Measurements from ENCODE around the gene BTG3. TPM values are rescaled to one million over a fixed set of nuclear protein-coding genes. Genes with fewer than 3 reads are reported as not detected.

The BTG3 gene
- total RNA-seq, 2 experiments from 2014 or later: 81.9 to 84.0 TPM

DNA sequence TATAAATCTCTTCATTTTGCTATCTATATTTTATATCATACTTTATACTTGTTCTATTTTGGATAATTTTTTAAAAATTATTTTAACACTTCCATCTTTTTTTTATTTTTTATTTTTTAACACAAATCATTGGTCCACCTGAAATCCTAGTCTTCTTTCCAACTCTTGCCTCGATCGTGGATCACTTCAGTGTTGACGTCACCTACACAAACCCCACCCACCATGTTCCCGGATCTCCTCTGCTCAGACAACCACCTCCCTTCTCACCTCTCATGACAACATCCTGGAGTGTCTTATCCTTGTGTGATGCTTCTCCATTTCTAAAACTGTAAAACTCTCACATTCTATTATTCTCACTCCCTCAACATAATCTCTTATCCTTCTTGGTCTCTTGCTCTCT lies 34.1 kb upstream of the BTG3 start:
- POLR2A ChIA-PET: no interaction called here
- H3K27me3 Mint-ChIP-seq: peaks cover 9% of the 10 kb centered on the region

DNA sequence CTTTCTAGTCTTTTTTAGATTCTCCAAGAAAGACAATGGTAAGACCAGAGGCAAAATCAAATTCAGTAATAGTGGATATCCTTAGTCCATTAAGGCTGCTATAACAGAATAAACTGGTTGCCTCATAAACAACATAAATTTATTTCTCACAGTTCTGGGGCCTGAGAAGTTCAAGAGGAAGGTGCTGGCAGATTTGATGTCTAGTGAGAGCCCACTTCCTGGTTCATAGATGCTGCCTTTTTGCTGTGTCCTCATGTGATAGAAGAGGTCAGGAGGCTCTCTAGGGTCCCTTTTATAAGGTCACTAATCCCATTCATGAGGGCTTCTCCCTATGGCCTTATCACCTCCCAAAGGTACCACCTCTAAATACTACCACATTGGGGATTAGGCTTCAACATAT lies 31.5 kb upstream of the BTG3 start:
- no peak overlapping the region for H3K4me3 Mint-ChIP-seq
- DNase-seq (no peak), ATAC-seq (ENCODE audit: poor library complexity) (no peak)
- ChIA-PET POLR2A (no interaction called here), CTCF (no interaction called here)
- Histone ChIP-seq H3K27ac (ENCODE audit: low read depth in 1 of 2, low read length in 2 of 2) (no peak overlapping the region), H3K9me3 (ENCODE audit: control insufficient read depth in 1 of 2, insufficient read depth in 1 of 2, low read length in 2 of 2) (peaks cover 5 to 8% of the 10 kb centered on the region in 2 experiments), H3K36me3 (ENCODE audit: insufficient read depth, low read length) (no peaks in the 10 kb centered on the region), H3K27me3 (ENCODE audit: control insufficient read depth in 1 of 2, insufficient read depth in 2 of 2, low read length in 2 of 2) (no peaks in the 10 kb centered on the region), H3K4me1 (ENCODE audit: insufficient read depth, low read length) (no peaks in the 10 kb centered on the region), H3K4me3 (ENCODE audit: low read length) (no peak overlapping the region)
- no peak overlapping the region for H3K27ac Mint-ChIP-seq
- H3K27me3 Mint-ChIP-seq: no peaks in the 10 kb centered on the region
- peaks cover 5% of the 10 kb centered on the region for H3K9me3 Mint-ChIP-seq
- intact Hi-C loops (cut with DNase I, micrococcal nuclease): no loop called here
- TF ChIP-seq, protein P1, sequence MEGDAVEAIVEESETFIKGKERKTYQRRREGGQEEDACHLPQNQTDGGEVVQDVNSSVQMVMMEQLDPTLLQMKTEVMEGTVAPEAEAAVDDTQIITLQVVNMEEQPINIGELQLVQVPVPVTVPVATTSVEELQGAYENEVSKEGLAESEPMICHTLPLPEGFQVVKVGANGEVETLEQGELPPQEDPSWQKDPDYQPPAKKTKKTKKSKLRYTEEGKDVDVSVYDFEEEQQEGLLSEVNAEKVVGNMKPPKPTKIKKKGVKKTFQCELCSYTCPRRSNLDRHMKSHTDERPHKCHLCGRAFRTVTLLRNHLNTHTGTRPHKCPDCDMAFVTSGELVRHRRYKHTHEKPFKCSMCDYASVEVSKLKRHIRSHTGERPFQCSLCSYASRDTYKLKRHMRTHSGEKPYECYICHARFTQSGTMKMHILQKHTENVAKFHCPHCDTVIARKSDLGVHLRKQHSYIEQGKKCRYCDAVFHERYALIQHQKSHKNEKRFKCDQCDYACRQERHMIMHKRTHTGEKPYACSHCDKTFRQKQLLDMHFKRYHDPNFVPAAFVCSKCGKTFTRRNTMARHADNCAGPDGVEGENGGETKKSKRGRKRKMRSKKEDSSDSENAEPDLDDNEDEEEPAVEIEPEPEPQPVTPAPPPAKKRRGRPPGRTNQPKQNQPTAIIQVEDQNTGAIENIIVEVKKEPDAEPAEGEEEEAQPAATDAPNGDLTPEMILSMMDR (IDR thresholded peaks at IDR 0.05): no peak
- H3K4me1 Mint-ChIP-seq (ENCODE audit: low read depth): peaks cover 10% of the 10 kb centered on the region
- no peaks in the 10 kb centered on the region for H3K36me3 Mint-ChIP-seq (ENCODE audit: low read depth)

More for the DNA sequence above, 34.1 kb upstream of the BTG3 start:
- H3K4me3 Mint-ChIP-seq: no peak overlapping the region
- Histone ChIP-seq H3K4me3 (ENCODE audit: low read length) (no peak overlapping the region), H3K4me1 (ENCODE audit: insufficient read depth, low read length) (no peaks in the 10 kb centered on the region), H3K27me3 (ENCODE audit: control insufficient read depth in 1 of 2, insufficient read depth in 2 of 2, low read length in 2 of 2) (peaks cover 0 to 5% of the 10 kb centered on the region in 2 experiments), H3K27ac (ENCODE audit: low read depth in 1 of 2, low read length in 2 of 2) (no peak overlapping the region), H3K9me3 (ENCODE audit: control insufficient read depth in 1 of 2, insufficient read depth in 1 of 2, low read length in 2 of 2) (no peaks in the 10 kb centered on the region), H3K36me3 (ENCODE audit: insufficient read depth, low read length) (no peaks in the 10 kb centered on the region)
- H3K9me3 Mint-ChIP-seq: no peaks in the 10 kb centered on the region
- intact Hi-C loops (cut with DNase I, micrococcal nuclease): no loop called here
- no peak for DNase-seq
- CTCF ChIA-PET: no interaction called here
- no peaks in the 10 kb centered on the region for H3K36me3 Mint-ChIP-seq (ENCODE audit: low read depth)
- peaks cover 10% of the 10 kb centered on the region for H3K4me1 Mint-ChIP-seq (ENCODE audit: low read depth)
- no peak for ATAC-seq (ENCODE audit: poor library complexity)
- TF ChIP-seq, protein P1 (IDR thresholded peaks at IDR 0.05): no peak
- no peak overlapping the region for H3K27ac Mint-ChIP-seq

DNA sequence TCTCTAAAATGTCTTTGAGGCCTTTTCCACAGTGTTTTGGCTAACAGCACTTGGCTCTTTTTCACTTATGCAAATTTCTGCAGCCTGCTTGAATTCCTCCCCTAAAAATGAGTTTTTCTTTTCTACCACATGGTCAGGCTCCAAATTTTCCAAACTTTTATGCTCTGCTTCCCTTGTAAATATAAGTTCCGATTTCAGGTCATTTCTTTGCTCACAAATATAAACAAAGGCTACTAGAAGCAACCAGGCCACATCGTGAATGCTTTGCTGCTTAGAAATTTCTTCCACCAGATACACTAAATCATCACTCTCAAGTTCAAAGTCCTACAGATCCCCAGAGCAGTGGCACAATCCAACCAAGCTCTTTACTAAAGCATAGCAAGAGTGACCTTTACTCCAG lies 28.1 kb upstream of the BTG3 start:
- ChIA-PET CTCF (no interaction called here), POLR2A (no interaction called here)
- Histone ChIP-seq H3K27me3 (ENCODE audit: control insufficient read depth in 1 of 2, insufficient read depth in 2 of 2, low read length in 2 of 2) (no peaks in the 10 kb centered on the region), H3K27ac (ENCODE audit: low read depth in 1 of 2, low read length in 2 of 2) (no peak overlapping the region), H3K4me1 (ENCODE audit: insufficient read depth, low read length) (no peaks in the 10 kb centered on the region), H3K4me3 (ENCODE audit: low read length) (no peak overlapping the region), H3K9me3 (ENCODE audit: control insufficient read depth in 1 of 2, insufficient read depth in 1 of 2, low read length in 2 of 2) (peaks cover 5 to 8% of the 10 kb centered on the region in 2 experiments), H3K36me3 (ENCODE audit: insufficient read depth, low read length) (no peaks in the 10 kb centered on the region)
- Mint-ChIP-seq H3K4me1 (ENCODE audit: low read depth) (peaks cover 10% of the 10 kb centered on the region), H3K27me3 (no peaks in the 10 kb centered on the region), H3K27ac (no peak overlapping the region), H3K36me3 (ENCODE audit: low read depth) (no peaks in the 10 kb centered on the region), H3K9me3 (peaks cover 5% of the 10 kb centered on the region), H3K4me3 (no peak overlapping the region)
- intact Hi-C loops (cut with DNase I, micrococcal nuclease): no loop called here
- ATAC-seq (ENCODE audit: poor library complexity) (no peak), DNase-seq (no peak)
- TF ChIP-seq, protein P1 (IDR thresholded peaks at IDR 0.05): no peak

Data from CD4-positive, alpha-beta T cell (primary cell).